ENCODE results near the gene BLOC1S1. TPM values are rescaled to one million over a fixed set of nuclear protein-coding genes. Genes with fewer than 3 reads are reported as not detected.

Gene BLOC1S1
- total RNA-seq, 1 donor from 2014 or later = 173 TPM

DNA sequence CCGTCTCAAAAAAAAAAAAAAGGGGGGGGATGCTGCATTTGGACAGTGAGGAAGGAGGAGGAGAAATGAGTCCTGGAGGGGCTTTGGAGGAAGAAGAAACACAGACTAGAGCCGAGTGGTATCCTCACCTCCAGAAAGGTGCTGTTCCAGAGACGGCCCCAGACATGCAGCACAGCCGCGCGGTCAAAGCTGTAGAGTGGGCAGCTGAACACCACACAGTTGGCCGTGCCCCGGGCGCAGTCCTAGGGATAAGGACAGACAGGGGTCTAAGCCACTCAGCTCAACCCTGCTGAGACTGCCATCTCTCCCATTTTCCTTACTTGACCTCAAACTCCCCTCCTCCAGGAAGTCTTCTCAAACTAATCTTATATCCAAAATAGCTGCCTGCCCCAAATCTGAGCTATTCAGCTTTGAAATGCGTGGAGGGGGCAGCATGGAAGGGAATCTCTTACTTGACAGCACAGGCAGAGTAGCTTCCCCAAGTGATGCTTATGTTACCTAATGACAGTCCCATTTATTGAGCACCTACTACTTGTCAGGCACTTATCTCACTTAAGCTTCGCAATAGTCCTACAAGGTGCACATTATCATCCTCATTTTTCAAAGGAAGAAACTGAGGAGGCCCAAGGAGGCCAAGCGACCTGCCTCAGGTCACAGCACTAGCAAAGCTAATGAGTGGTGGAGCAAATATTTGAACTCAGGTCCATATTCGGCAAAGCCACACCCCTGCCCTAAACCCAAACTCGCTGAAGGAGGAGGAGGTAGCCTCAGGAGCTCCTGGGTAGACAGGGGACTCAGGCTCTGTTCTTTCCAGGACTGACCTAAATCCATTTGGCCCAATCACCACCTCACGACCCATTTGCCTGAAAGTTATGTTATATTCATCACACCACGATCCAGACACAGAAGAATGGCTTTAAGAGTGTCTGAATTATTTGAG is 26.9 kb upstream of the BLOC1S1 start:
- H3K36me3 ChIP-seq = no peaks in the 10 kb centered on the region
- H3K4me3 ChIP-seq = no peak overlapping the region
- no peaks in the 10 kb centered on the region for H3K9me3 ChIP-seq
- intact Hi-C loops (cut with DNase I) = no loop called here
- DNase-seq (ENCODE audit: extremely low spot score in 2 of 2) = no peak
- H3K4me1 ChIP-seq = no peaks in the 10 kb centered on the region
- no peaks in the 10 kb centered on the region for H3K27me3 ChIP-seq
- TF ChIP-seq POLR2AphosphoS5 (IDR thresholded peaks at IDR 0.05; ENCODE audit: insufficient read depth in 1 of 2, low read depth in 1 of 2) (no peak), POLR2A (IDR thresholded peaks at IDR 0.05) (no peak)
- TF ChIP-seq, protein P1, sequence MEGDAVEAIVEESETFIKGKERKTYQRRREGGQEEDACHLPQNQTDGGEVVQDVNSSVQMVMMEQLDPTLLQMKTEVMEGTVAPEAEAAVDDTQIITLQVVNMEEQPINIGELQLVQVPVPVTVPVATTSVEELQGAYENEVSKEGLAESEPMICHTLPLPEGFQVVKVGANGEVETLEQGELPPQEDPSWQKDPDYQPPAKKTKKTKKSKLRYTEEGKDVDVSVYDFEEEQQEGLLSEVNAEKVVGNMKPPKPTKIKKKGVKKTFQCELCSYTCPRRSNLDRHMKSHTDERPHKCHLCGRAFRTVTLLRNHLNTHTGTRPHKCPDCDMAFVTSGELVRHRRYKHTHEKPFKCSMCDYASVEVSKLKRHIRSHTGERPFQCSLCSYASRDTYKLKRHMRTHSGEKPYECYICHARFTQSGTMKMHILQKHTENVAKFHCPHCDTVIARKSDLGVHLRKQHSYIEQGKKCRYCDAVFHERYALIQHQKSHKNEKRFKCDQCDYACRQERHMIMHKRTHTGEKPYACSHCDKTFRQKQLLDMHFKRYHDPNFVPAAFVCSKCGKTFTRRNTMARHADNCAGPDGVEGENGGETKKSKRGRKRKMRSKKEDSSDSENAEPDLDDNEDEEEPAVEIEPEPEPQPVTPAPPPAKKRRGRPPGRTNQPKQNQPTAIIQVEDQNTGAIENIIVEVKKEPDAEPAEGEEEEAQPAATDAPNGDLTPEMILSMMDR (IDR thresholded peaks at IDR 0.05) = no peak
- H3K27ac ChIP-seq = no peak overlapping the region

DNA sequence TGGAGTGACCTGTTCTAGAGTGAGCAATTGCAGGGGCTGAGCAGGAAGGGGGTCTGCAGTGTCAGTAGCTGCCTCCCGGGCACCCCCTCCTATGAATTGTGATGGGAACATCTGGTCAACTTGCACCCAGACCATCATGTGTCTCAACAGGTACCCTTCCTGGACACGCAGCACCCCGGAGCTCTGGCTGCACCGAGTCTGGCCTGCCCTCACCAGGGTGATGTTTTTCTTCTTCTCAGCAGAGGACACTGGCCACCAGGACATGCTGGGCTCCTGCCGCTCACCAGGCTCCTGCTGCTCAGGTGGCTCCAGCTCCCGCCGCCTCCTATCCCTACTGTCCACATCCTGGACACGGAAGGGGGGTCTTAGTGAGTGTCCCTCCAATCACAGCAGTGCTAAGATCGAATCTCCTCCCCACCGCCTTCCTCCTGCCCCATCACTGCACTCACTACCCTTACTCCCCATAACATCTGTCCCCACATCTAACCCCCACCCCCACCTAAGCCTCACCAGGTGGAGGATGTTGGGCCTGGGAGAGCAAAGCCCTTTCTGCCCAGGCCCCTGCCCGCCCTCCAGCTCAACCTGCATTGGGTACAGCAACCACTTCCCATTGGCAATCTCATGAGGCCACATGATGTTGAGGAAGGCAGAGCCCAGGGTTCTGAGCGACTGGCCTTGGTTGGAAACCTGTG is 23.1 kb upstream of the BLOC1S1 start:
- Histone ChIP-seq H3K4me3 (no peak overlapping the region), H3K36me3 (no peaks in the 10 kb centered on the region), H3K9me3 (no peaks in the 10 kb centered on the region), H3K27ac (no peak overlapping the region), H3K4me1 (no peaks in the 10 kb centered on the region), H3K27me3 (no peaks in the 10 kb centered on the region)
- no peak for TF ChIP-seq POLR2AphosphoS5 (IDR thresholded peaks at IDR 0.05; ENCODE audit: insufficient read depth in 1 of 2, low read depth in 1 of 2)
- no peak for TF ChIP-seq POLR2A (IDR thresholded peaks at IDR 0.05)
- intact Hi-C loops (cut with DNase I) = no loop called here
- peak in 1 of 2 donors; percentile 93 for DNase-seq (ENCODE audit: extremely low spot score in 2 of 2)

GRCh38 chr12:55693323-55694187 is 22.3 kb upstream of the BLOC1S1 start:
- no peaks in the 10 kb centered on the region for H3K27me3 ChIP-seq
- H3K36me3 ChIP-seq = no peaks in the 10 kb centered on the region
- peak in 1 of 2 donors; percentile 82 for DNase-seq (ENCODE audit: extremely low spot score in 2 of 2)
- H3K4me3 ChIP-seq = no peak overlapping the region
- no peak overlapping the region for H3K27ac ChIP-seq
- TF ChIP-seq POLR2AphosphoS5 (IDR thresholded peaks at IDR 0.05; ENCODE audit: insufficient read depth in 1 of 2, low read depth in 1 of 2) (no peak), POLR2A (IDR thresholded peaks at IDR 0.05) (no peak)
- TF ChIP-seq, protein P1 (IDR thresholded peaks at IDR 0.05) = no peak
- no peaks in the 10 kb centered on the region for H3K9me3 ChIP-seq
- H3K4me1 ChIP-seq = no peaks in the 10 kb centered on the region
- intact Hi-C loops (cut with DNase I) = no loop called here

- Histone ChIP-seq H3K36me3 (no peaks in the 10 kb centered on the region), H3K27ac (no peak overlapping the region), H3K27me3 (no peaks in the 10 kb centered on the region), H3K4me1 (no peaks in the 10 kb centered on the region), H3K4me3 (no peak overlapping the region), H3K9me3 (no peaks in the 10 kb centered on the region)
- TF ChIP-seq, protein P1 (IDR thresholded peaks at IDR 0.05) = no peak
- no peak for DNase-seq (ENCODE audit: extremely low spot score in 2 of 2)
- intact Hi-C loops (cut with DNase I) = no loop called here
These were observed 21.7 kb upstream of the BLOC1S1 start for GRCh38 chr12:55694188-55694515.

DNA sequence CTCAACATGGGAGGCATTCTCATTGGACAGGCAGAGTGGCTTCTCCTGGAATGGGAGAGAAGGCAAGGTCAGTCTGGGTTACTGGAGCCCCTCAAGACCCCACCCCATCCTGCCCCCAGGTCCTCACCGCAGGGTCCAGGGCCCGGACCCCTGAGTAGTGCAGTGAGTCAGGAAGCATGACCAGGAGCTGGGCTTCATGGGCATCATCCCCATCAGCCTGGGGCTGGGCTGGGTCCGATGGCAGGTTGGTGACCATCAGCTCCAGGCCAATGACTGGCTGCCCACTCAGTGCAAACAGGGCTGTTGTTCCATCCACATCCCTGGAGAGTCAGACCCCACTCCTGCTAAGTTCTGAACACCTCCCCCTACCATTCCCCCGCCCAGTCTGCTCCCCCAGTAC is 21.2 kb upstream of the BLOC1S1 start:
- no peaks in the 10 kb centered on the region for H3K36me3 ChIP-seq
- no peak for DNase-seq (ENCODE audit: extremely low spot score in 2 of 2)
- no peak for TF ChIP-seq POLR2AphosphoS5 (IDR thresholded peaks at IDR 0.05; ENCODE audit: insufficient read depth in 1 of 2, low read depth in 1 of 2)
- H3K4me3 ChIP-seq = no peak overlapping the region
- no peak overlapping the region for H3K27ac ChIP-seq
- no peaks in the 10 kb centered on the region for H3K27me3 ChIP-seq
- H3K9me3 ChIP-seq = no peaks in the 10 kb centered on the region
- no peaks in the 10 kb centered on the region for H3K4me1 ChIP-seq
- intact Hi-C loops (cut with DNase I) = no loop called here

All from vagina (tissue), 2 donors.